ENCODE data around the gene NAV3.

DNA sequence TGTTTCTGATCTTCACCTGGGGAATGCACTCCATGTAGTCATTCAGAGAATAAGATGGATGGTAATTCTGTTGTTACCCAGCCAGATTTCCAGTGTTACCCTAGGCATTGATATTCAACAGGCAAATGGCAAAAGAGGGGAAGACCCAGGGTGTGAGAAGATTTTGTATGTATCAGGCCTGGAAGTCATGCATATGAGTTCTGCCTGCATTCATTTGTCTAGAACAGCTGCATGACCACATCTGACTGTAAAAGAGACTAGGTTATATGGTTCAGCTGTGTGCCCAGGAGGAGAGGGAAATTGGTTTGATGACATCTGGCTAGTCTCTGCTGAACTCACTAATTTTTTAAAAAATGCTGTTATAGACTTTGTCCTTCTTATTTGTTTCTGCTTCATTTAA is 224.9 kb downstream of the NAV3 start:
- TF ChIP-seq LEF1 (IDR thresholded peaks at IDR 0.05; ENCODE audit: borderline replicate concordance), result no peak
- no peak for TF ChIP-seq FOXA1 (IDR thresholded peaks at IDR 0.05)
- no peak for TF ChIP-seq SP1 (IDR thresholded peaks at IDR 0.05)
- TF ChIP-seq SUZ12 (IDR thresholded peaks at IDR 0.05), result no peak
- TF ChIP-seq ZNF384 (IDR thresholded peaks at IDR 0.05), result no peak
- TF ChIP-seq ARNT (IDR thresholded peaks at IDR 0.05), result no peak
- no peak for TF ChIP-seq NFRKB (IDR thresholded peaks at IDR 0.05)
- no peak for TF ChIP-seq FOXM1 (IDR thresholded peaks at IDR 0.05; ENCODE audit: borderline replicate concordance)
- no peak for TF ChIP-seq BHLHE40 (IDR thresholded peaks at IDR 0.05; ENCODE audit: borderline replicate concordance)

Data from HEK293T (cell line).